Activated CD4-positive, alpha-beta T cell treated with anti-CD3 and anti-CD28 coated beads for 36 hours (primary cell): ENCODE results near the gene HEXD. TPM values are rescaled to one million over a fixed set of nuclear protein-coding genes. Genes with fewer than 3 reads are reported as not detected.

ENCODE experiments used
- ATAC-seq: fragments of 200-7000 bp; cut with Tn5 transposase; one replicate; pipeline ENCODE4 v1.10.0; 2021; ENCODE audit warnings: mild to moderate bottlenecking, moderate library complexity
- CTCF ChIA-PET: fragments of 350-600 bp; sonication (Branson Sonifier 250); formaldehyde crosslinking; loops from one replicate; lab custom pipeline; 2021; ENCODE audit warnings: antibody characterized with exemption; lab: Charles Lee
- POLR2A ChIA-PET: fragments of 350-600 bp; sonication (Branson Sonifier 250); formaldehyde crosslinking; loops from one replicate; lab custom pipeline; 2021; ENCODE audit warnings: antibody characterized with exemption, inconsistent platforms; lab: Charles Lee
- DNase-seq: peaks from one replicate; pipeline ENCODE4 v3.0.0-alpha.2; 2020
- H3K27ac Mint-ChIP-seq: one replicate; pipeline ENCODE4 v1.8.0; 2021; ENCODE audit warnings: mixed read lengths
- H3K27me3 Mint-ChIP-seq: one replicate; pipeline ENCODE4 v1.8.0; 2021; ENCODE audit warnings: mixed read lengths
- H3K36me3 Mint-ChIP-seq: one replicate; pipeline ENCODE4 v1.8.0; 2021; ENCODE audit warnings: low read depth, mixed read lengths
- H3K4me1 Mint-ChIP-seq: one replicate; pipeline ENCODE4 v1.8.0; 2021; ENCODE audit warnings: mixed read lengths
- H3K4me3 Mint-ChIP-seq: one replicate; pipeline ENCODE4 v1.8.0; 2021; ENCODE audit warnings: mild to moderate bottlenecking, moderate library complexity, mixed read lengths
- H3K9me3 Mint-ChIP-seq: one replicate; pipeline ENCODE4 v1.8.0; 2021; ENCODE audit warnings: low read depth, mixed read lengths
- intact Hi-C, 2 experiments: fragments of 100-400 bp; cut with DNase I in 1 of 2; cut with micrococcal nuclease in 1 of 2; formaldehyde crosslinking; loops; one replicate each; pipeline versions ENCODE4 v1.14.2 to v1.15.1; 2022 to 2024; cut with DNase I, micrococcal nuclease
- total RNA-seq, 2 experiments: library from RNA; stranded (reverse); gene quantifications; one replicate each; pipeline ENCODE4 v1.2.3, GENCODE V29; 2021

Gene HEXD
- total RNA-seq, 2 experiments from 2014 or later = 23.3 to 26.0 TPM

DNA sequence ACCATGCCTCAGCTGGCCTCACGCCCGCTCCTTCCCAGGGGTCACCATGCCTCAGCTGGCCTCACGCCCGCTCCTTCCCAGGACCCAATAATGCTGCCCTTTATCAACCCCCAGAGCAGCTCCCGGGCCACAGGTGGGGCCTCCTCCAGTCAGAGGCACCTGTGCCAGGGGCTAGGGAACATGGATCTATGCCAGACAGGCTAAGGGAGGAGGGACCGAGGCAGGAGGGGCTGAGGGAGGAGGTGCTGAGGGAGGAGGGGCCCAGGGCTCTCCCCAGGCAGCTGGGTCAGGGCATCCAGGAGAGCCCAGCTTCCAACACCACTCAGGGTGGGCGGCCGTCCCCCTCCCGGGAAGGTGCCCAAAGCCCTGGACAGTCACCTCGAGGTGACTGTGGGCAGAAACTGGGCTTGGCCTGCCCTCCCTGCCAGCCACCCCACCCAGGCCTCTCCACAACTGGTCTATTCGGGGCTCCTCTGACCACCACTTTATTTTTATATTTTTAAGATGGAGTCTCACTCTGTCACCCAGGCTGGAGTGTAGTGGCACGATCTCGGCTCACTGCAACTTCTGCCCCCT, 27.2 kb upstream of the HEXD start:
- intact Hi-C loops = no loop called here
- CTCF ChIA-PET = no interaction called here
- POLR2A ChIA-PET = no interaction called here

DNA sequence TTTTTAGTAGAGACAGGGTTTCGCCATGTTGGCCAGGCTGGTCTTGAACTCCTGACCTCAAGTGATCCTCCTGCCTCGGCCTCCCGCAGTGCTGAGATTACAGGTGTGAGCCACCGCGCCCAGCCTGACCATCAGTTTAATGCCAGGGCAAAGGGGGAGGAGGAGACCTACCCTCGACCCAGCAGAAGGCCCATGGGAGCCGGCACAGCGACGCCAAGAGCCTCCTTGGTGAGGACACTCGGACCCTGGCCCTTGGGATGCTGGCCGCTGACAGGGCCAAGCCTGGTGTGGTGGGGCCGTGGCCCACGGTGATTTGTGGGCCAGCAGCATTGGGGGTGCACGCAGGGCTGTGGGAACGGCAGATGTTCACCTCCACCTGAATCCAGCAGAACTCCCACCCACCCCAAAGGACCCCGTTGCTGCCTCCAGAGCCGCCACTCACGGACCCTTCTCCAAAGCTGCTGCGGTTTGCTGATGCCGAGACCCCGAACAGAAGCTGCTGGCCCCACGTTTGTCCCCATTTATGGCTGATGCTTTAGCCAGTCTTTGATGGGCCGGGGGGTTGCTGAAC, 26.6 kb upstream of the HEXD start:
- Mint-ChIP-seq H3K9me3 (no peaks in the 10 kb centered on the region), H3K27ac (no peak overlapping the region), H3K4me1 (peaks cover 2% of the 10 kb centered on the region), H3K27me3 (no peaks in the 10 kb centered on the region), H3K36me3 (peaks cover 10% of the 10 kb centered on the region), H3K4me3 (no peak overlapping the region)
- CTCF ChIA-PET = no interaction called here
- intact Hi-C loops = no loop called here
- ATAC-seq (no peak), DNase-seq (no peak)
- POLR2A ChIA-PET = no interaction called here

More for the DNA sequence above, 27.2 kb upstream of the HEXD start:
- no peak overlapping the region for H3K27ac Mint-ChIP-seq
- ATAC-seq (no peak), DNase-seq (no peak)
- H3K4me3 Mint-ChIP-seq = no peak overlapping the region
- H3K36me3 Mint-ChIP-seq = peaks cover 10% of the 10 kb centered on the region
- H3K9me3 Mint-ChIP-seq = no peaks in the 10 kb centered on the region
- no peaks in the 10 kb centered on the region for H3K27me3 Mint-ChIP-seq
- no peaks in the 10 kb centered on the region for H3K4me1 Mint-ChIP-seq

DNA sequence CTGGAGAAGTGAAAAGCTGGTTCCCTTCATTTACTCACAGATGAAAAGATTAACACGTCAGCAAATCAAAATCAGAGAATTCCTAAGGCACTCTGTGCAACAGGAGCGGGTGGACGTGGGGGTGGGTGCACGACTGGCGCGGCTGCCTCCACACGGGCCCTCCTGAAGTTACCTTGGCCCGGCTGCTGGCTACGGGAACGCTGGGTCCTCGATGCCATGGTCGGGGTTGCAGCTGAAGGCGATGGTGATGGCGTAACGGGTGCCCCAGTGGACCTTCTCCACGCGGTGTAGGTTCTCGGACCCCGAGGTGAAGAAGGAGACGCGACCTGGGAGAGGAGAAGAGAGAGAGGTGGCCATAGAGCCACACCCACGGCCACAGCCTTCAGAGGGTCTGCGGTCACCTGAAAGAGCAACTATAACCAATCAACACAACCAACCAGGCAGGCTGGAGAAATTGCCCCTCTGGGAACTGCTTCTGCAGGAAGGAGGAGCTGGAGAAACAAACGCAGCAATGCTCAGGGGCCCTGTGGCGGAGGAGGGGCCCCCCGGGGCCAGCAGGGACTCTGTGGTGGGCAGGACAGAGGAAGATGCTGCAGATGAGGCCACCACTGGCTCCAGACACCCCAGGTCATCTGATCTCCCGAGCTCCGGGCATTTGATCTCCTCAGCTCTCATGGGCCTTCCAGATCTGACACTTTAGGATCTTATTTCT, 25.8 kb upstream of the HEXD start:
- ATAC-seq (no peak), DNase-seq (no peak)
- intact Hi-C loops = no loop called here
- Mint-ChIP-seq H3K4me3 (no peak overlapping the region), H3K27me3 (no peaks in the 10 kb centered on the region), H3K36me3 (peaks cover 10% of the 10 kb centered on the region), H3K4me1 (peaks cover 2% of the 10 kb centered on the region), H3K9me3 (no peaks in the 10 kb centered on the region), H3K27ac (no peak overlapping the region)
- ChIA-PET POLR2A (no interaction called here), CTCF (no interaction called here)

DNA sequence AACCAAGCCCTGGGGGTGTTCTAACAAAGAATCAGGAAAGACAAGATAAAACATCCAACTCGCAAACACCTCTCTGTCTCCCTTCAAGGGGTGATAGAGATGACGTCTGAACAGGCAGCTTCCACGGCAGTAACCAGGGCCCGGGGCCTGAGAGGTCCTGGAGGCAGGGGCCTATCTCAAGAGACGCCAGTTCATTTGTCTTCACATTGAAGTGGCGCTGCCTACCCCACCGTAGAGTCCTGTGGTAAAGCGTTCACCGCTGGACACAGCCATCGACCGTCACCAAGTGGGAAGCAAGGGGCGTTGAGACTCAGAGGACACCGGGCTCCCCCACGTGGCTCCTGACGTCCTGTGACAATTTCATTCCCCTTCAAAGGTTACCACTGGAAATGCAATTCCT, 25.2 kb upstream of the HEXD start:
- no peak for DNase-seq
- intact Hi-C loops = no loop called here
- POLR2A ChIA-PET = no interaction called here
- Mint-ChIP-seq H3K27ac (no peak overlapping the region), H3K4me1 (peaks cover 2% of the 10 kb centered on the region), H3K4me3 (no peak overlapping the region), H3K36me3 (peaks cover 10% of the 10 kb centered on the region), H3K9me3 (no peaks in the 10 kb centered on the region), H3K27me3 (no peaks in the 10 kb centered on the region)
- no peak for ATAC-seq
- CTCF ChIA-PET = no interaction called here

DNA sequence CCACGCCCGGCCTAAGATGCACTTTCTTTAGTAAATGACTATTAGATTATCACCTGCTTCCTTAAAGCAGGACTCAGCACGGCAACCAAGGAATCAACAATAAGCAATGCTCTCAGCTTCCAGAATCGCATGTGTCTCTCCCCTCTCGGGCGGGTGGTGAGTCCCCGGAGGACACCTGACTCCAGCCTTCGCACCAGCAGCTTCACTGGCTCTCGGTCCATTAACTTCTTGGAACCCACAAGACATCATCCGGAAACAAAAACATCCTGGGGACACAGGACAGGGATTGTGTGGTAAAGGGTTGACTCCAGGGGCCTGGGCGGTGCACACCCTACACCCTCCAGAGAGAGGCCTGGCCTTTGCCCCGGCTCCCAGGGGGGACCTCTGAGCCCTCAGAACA, 23.9 kb upstream of the HEXD start:
- ATAC-seq (no peak), DNase-seq (no peak)
- intact Hi-C loops = no loop called here
- H3K4me3 Mint-ChIP-seq = no peak overlapping the region
- peaks cover 2% of the 10 kb centered on the region for H3K4me1 Mint-ChIP-seq
- no peak overlapping the region for H3K27ac Mint-ChIP-seq
- H3K9me3 Mint-ChIP-seq = no peaks in the 10 kb centered on the region
- peaks cover 10% of the 10 kb centered on the region for H3K36me3 Mint-ChIP-seq
- ChIA-PET POLR2A (no interaction called here), CTCF (interaction anchor here (0.7 kb wide), 1 partner anchor 281 kb away, joined by 3 read pairs; no protein-coding TSS in a partner anchor)
- H3K27me3 Mint-ChIP-seq = no peaks in the 10 kb centered on the region

DNA sequence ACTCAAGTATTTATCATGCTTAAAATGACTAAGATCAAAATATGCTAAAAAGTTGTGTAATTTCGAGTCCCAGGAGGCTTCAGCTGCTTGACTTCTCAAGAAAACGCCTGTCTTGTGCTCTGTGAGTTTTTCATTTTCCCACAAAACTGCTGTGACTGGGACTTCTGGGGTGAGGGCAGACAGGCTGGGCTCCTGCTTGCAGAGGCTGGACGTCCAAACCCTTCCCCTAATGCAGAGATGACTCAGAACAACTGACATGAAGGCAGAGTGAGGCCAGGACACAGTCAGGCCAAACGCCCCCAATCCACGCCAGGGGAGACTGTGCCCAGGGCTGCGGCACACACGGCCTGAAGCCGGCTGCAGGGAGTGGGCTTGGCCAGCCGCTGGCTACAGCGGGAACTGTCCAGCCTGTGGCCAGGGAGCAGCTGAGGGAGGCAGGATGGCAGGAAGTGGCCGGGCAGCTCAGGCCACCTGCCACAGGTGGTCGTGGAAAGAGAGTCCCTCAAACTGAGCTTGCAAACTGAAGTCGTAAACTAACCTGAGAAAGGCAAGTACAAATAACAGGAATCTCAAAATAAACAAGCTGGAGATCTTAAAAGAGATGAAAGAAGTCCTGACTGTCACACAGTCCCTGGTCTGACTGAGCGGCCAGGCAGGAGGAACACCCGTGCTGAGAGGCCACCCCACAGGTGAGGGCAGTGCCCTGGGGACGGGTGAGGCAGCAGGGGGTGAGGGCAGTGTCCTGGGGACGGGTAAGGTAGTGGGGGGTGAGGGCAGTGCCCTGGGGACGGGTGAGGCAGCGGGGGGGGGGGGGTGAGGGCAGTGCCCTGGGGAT, 21.3 kb upstream of the HEXD start:
- DNase-seq = no peak

DNA sequence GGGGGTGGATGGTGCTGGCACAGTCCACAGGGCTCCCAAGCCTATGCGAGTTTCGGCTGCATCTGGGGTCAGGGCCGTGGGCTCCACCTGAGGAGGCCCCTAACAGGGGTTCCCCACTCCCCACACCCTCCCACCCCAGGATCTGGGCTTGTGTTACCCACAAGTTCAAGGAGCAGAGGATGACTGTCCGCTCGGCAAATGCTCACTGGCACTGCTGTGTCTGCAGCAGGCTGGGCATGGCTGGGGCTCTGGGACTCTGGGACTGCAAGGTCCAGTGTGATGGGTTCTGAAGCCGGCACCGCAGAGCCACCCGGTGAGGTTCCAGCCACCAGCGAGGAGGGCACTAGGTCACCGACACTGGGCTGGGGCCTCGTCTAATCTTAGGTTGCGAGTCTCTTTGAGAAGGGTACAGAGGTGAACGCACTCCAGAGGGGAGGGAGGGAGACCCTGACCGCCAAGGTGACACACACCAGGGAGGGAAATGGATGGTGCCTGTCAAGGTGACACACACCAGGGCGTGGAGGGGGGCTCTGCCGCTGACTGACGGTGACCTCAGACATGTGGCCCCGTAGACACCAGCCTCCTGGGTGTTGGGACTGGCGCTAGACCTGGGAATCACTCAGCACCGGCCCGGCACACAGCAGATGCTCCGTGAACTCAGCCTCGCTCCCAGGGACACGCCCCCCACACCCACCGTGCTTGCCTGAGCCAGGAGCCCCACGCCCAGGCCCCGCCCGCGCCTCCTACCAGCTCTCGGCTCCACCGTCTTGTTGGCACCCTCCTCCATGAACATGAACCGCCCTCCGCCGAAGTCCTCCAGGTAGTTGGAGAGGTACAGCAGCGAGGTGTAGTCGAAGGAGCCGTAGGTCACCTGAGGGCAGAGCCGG, 20.5 kb upstream of the HEXD start:
- CTCF ChIA-PET = no interaction called here
- POLR2A ChIA-PET = no interaction called here

More for the DNA sequence above, 21.3 kb upstream of the HEXD start:
- ChIA-PET POLR2A (no interaction called here), CTCF (no interaction called here)
- H3K36me3 Mint-ChIP-seq = peaks cover 18% of the 10 kb centered on the region
- no peak for ATAC-seq
- H3K27ac Mint-ChIP-seq = no peak overlapping the region
- H3K27me3 Mint-ChIP-seq = no peaks in the 10 kb centered on the region
- peaks cover 15% of the 10 kb centered on the region for H3K4me1 Mint-ChIP-seq
- H3K4me3 Mint-ChIP-seq = no peak overlapping the region
- intact Hi-C loops = no loop called here
- H3K9me3 Mint-ChIP-seq = no peaks in the 10 kb centered on the region

DNA sequence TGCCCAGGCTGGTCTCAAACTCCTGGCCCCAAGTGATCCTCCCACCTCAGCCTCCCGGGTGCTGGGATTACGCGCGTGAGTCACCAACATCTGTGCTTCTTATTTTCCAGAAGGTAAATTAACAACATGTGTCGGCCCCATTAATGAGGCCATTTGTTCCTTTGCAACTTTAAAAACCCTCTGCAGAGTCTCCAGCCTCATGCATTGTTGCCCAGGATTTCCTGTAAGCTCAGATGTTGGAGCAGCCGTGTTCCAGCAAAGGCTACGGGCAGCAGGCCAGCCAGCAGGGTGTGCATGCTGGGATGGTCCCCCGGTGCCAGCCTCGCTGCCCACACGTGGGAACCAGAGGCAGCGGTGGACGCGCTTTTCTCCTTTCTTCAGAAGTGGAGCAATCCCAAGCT, 19.1 kb upstream of the HEXD start:
- no peak for ATAC-seq
- no peaks in the 10 kb centered on the region for H3K27me3 Mint-ChIP-seq
- ChIA-PET CTCF (no interaction called here), POLR2A (no interaction called here)
- DNase-seq = no peak
- peaks cover 27% of the 10 kb centered on the region for H3K36me3 Mint-ChIP-seq
- peaks cover 16% of the 10 kb centered on the region for H3K4me1 Mint-ChIP-seq
- H3K4me3 Mint-ChIP-seq = no peak overlapping the region
- intact Hi-C loops = no loop called here
- H3K27ac Mint-ChIP-seq = no peak overlapping the region
- H3K9me3 Mint-ChIP-seq = no peaks in the 10 kb centered on the region

More for the DNA sequence above, 20.5 kb upstream of the HEXD start:
- no peak overlapping the region for H3K4me3 Mint-ChIP-seq
- no peak for DNase-seq
- ATAC-seq = no peak
- H3K9me3 Mint-ChIP-seq = no peaks in the 10 kb centered on the region
- H3K4me1 Mint-ChIP-seq = peaks cover 16% of the 10 kb centered on the region
- intact Hi-C loops = no loop called here
- H3K36me3 Mint-ChIP-seq = peaks cover 19% of the 10 kb centered on the region
- H3K27me3 Mint-ChIP-seq = no peaks in the 10 kb centered on the region
- H3K27ac Mint-ChIP-seq = no peak overlapping the region

DNA sequence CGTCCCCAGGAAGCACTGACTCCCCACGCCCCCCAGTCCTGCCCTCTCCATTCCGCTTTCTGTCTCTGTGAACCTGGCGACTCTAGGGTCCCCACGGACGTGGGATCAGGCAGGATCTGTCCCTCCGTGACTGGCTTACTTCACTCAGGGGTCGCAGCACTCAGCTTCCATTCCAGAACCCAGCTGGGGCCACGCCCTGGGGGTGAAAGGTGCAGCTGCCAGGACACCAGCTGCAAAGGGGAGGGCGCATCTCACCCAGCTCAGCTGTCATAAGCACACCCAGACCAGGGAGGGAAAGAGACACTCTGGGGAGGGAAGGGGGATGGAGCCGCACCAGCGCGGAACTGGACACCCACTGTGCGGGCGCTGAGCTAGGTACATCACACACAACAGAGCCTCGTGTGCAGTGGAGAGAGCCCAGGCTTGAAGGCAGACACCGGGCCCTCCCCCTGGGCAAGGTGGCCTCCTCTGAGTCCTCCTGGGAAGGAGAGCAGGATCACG, 18.5 kb upstream of the HEXD start:
- no peaks in the 10 kb centered on the region for H3K27me3 Mint-ChIP-seq
- no peak overlapping the region for H3K4me3 Mint-ChIP-seq

DNA sequence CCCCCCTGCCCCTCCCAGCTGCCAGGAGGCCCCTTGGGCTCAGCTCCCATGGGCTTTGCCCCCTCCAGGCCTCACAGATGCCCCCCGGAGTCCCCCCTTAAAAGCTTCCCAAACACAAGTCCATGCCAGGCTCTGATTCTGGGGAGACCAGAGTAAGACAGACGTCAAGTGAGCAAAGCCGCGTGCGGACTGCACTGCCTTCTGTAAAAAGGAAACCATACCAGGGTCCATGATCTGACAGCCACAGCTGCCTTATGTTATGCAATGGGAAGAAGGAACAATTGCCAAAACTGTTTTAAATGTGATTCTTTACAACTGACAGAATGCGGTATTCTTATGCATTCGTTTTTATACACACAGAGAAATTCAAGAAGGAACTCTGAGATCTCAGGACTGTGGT, 17.9 kb upstream of the HEXD start:
- no peak overlapping the region for H3K4me3 Mint-ChIP-seq
- ATAC-seq = no peak
- no peak for DNase-seq
- intact Hi-C loops = no loop called here
- H3K4me1 Mint-ChIP-seq = peaks cover 16% of the 10 kb centered on the region
- ChIA-PET CTCF (interaction anchor here (0.7 kb wide), 1 partner anchor 379 kb away, joined by 4 read pairs; no protein-coding TSS in a partner anchor), POLR2A (no interaction called here)
- H3K36me3 Mint-ChIP-seq = peaks cover 22% of the 10 kb centered on the region
- H3K9me3 Mint-ChIP-seq = no peaks in the 10 kb centered on the region
- H3K27ac Mint-ChIP-seq = no peak overlapping the region
- H3K27me3 Mint-ChIP-seq = no peaks in the 10 kb centered on the region

More for the DNA sequence above, 18.5 kb upstream of the HEXD start:
- POLR2A ChIA-PET = no interaction called here
- DNase-seq (no peak), ATAC-seq (no peak)
- peaks cover 16% of the 10 kb centered on the region for H3K4me1 Mint-ChIP-seq
- CTCF ChIA-PET = no interaction called here
- peaks cover 24% of the 10 kb centered on the region for H3K36me3 Mint-ChIP-seq
- H3K27ac Mint-ChIP-seq = no peak overlapping the region
- intact Hi-C loops = no loop called here
- H3K9me3 Mint-ChIP-seq = no peaks in the 10 kb centered on the region
